Measurements from ENCODE around the gene COX10. TPM values are rescaled to one million over a fixed set of nuclear protein-coding genes. Genes with fewer than 3 reads are reported as not detected.

COX10 gene
- polyA plus RNA-seq, 1 donor (not counting 4 experiments of a cell fraction or from before 2014, with no cell fraction given) = 14.3 TPM

- no peaks in the 10 kb centered on the region for H4K20me1 ChIP-seq (ENCODE audit: control insufficient read depth, extremely low read depth, insufficient read depth, low read length)
- DNase-seq (ENCODE audit: low read depth, low spot score) (no peak), FAIRE-seq (no peak)
- no peak overlapping the region for H3K9ac ChIP-seq (ENCODE audit: control insufficient read depth, extremely low read depth, insufficient read depth, low read length)
- H3K4me2 ChIP-seq (ENCODE audit: control insufficient read depth, extremely low read depth, insufficient read depth, low read depth, low read length) = no peak overlapping the region
- H3K79me2 ChIP-seq (ENCODE audit: control insufficient read depth, insufficient read depth, low read length) = peaks cover 2% of the 10 kb centered on the region
- no peaks in the 10 kb centered on the region for H3K9me3 ChIP-seq (ENCODE audit: control insufficient read depth, low read depth, low read length)
- no peak overlapping the region for H2AFZ ChIP-seq (ENCODE audit: control insufficient read depth, low read length)
- TF ChIP-seq EZH2 (IDR thresholded peaks at IDR 0.05; ENCODE audit: low read length) (no peak), CTCF (optimal IDR thresholded peaks at IDR 0.05 in 1 of 3, IDR thresholded peaks at IDR 0.05 in 1 of 3, conservative IDR thresholded peaks at IDR 0.05 in 1 of 3; ENCODE audit: extremely low read depth in 1 of 3, insufficient read depth in 2 of 3, low read length in 3 of 3) (no peak)
- no peak overlapping the region for H3K27ac ChIP-seq (ENCODE audit: control insufficient read depth, insufficient read depth, low read length)
- dilution Hi-C loops (cut with MboI; ENCODE audit: extremely low pct_ligation_motif_present, low sequenced_read_pairs) = no loop called here
- H3K36me3 ChIP-seq (ENCODE audit: control insufficient read depth in 2 of 2, extremely low read depth in 1 of 2, insufficient read depth in 2 of 2, low read length in 2 of 2) = peaks cover 0 to 1% of the 10 kb centered on the region in 2 experiments
- no peaks in the 10 kb centered on the region for H3K27me3 ChIP-seq (ENCODE audit: control insufficient read depth, extremely low read depth, insufficient read depth, low read length)
- peaks cover 7% of the 10 kb centered on the region for H3K4me1 ChIP-seq (ENCODE audit: control insufficient read depth, extremely low read depth, insufficient read depth, low read length)
- H3K9me1 ChIP-seq (ENCODE audit: control insufficient read depth, extremely low read depth, insufficient read depth, low read length) = no peaks in the 10 kb centered on the region
- H3K4me3 ChIP-seq (ENCODE audit: control insufficient read depth in 2 of 3, extremely low read depth in 1 of 3, insufficient read depth in 2 of 3, low read depth in 1 of 3, low read length in 3 of 3) = no peak overlapping the region
These were observed 18.7 kb upstream of the COX10 start for GRCh38 chr17:14050616-14051015.

- peaks cover under 1% of the 10 kb centered on the region for H3K79me2 ChIP-seq (ENCODE audit: control insufficient read depth, insufficient read depth, low read length)
- H3K9ac ChIP-seq (ENCODE audit: control insufficient read depth, extremely low read depth, insufficient read depth, low read length) = no peak overlapping the region
- H2AFZ ChIP-seq (ENCODE audit: control insufficient read depth, low read length) = no peak overlapping the region
- H3K27ac ChIP-seq (ENCODE audit: control insufficient read depth, insufficient read depth, low read length) = no peak overlapping the region
- DNase-seq (ENCODE audit: low read depth, low spot score) (no peak), FAIRE-seq (no peak)
- dilution Hi-C loops (cut with MboI; ENCODE audit: extremely low pct_ligation_motif_present, low sequenced_read_pairs) = no loop called here
- no peak overlapping the region for H3K4me2 ChIP-seq (ENCODE audit: control insufficient read depth, extremely low read depth, insufficient read depth, low read depth, low read length)
- H3K9me3 ChIP-seq (ENCODE audit: control insufficient read depth, low read depth, low read length) = no peaks in the 10 kb centered on the region
- H3K4me3 ChIP-seq (ENCODE audit: control insufficient read depth in 2 of 3, extremely low read depth in 1 of 3, insufficient read depth in 2 of 3, low read depth in 1 of 3, low read length in 3 of 3) = no peak overlapping the region
- no peaks in the 10 kb centered on the region for H3K27me3 ChIP-seq (ENCODE audit: control insufficient read depth, extremely low read depth, insufficient read depth, low read length)
- peaks cover 7% of the 10 kb centered on the region for H3K4me1 ChIP-seq (ENCODE audit: control insufficient read depth, extremely low read depth, insufficient read depth, low read length)
- no peaks in the 10 kb centered on the region for H4K20me1 ChIP-seq (ENCODE audit: control insufficient read depth, extremely low read depth, insufficient read depth, low read length)
- H3K36me3 ChIP-seq (ENCODE audit: control insufficient read depth in 2 of 2, extremely low read depth in 1 of 2, insufficient read depth in 2 of 2, low read length in 2 of 2) = peaks cover 0 to 1% of the 10 kb centered on the region in 2 experiments
- TF ChIP-seq CTCF (optimal IDR thresholded peaks at IDR 0.05 in 1 of 3, IDR thresholded peaks at IDR 0.05 in 1 of 3, conservative IDR thresholded peaks at IDR 0.05 in 1 of 3; ENCODE audit: extremely low read depth in 1 of 3, insufficient read depth in 2 of 3, low read length in 3 of 3) (no peak), EZH2 (IDR thresholded peaks at IDR 0.05; ENCODE audit: low read length) (no peak)
- H3K9me1 ChIP-seq (ENCODE audit: control insufficient read depth, extremely low read depth, insufficient read depth, low read length) = no peaks in the 10 kb centered on the region
These were observed 17.6 kb upstream of the COX10 start for GRCh38 chr17:14051692-14052091.

All from keratinocyte (primary cell).